ENCODE data around the gene FABP2.
"Not testable (repeated sequence)": the region's sequence is repeated elsewhere in the genome, so short reads cannot be mapped to it uniquely, and the experiment has no call there.

GRCh38 chr4:119366802-119367201, 44.9 kb upstream of the FABP2 start:
- not testable (repeated sequence) for TF ChIP-seq ZFX (IDR thresholded peaks at IDR 0.05; ENCODE audit: borderline replicate concordance); CTCF (IDR thresholded peaks at IDR 0.05)
